ENCODE data around the gene SARM1.

Gene SARM1

DNA sequence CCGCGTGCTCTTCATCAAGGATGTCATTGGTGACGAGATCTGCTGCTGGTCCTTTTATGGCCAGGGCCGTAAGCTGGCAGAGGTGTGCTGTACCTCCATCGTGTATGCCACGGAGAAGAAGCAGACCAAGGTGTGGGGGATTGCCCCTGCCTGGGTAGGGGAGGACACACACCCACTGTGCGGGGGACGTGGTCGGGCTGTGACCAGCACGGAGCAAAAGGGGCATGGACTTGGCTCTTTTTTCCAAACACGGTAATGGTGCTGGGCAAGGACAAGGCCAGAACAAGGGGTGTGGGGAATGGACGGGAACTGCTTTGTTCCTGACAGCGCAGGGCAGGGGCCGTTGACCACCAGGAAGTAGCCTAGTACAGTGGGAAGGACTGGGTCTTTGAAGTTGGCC is 29.2 kb upstream of the SARM1 start:
- DNase-seq, result no peak

- DNase-seq, result no peak
Observed at GRCh38 chr17:28343491-28343932, 28.0 kb upstream of the SARM1 start.

DNA sequence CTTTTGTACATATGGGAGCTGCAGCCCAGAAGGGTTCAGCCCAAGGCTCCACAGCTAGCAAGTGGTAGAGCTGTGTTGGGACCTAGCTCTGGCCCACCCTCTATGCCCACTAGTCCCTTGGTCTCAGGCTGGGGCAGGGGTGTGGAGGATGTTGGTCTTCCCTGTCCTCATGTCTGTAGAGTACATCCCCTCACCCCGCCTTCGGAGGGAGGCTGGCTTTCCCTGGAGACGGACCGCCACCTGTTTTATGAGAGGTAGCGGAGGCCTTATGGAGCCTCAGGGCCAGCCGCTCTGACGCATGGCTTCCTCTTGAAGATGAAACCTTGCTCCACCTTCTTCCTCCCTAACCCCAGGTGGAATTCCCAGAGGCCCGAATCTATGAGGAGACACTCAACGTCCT is 27.5 kb upstream of the SARM1 start:
- DNase-seq, result no peak

GRCh38 chr17:28344435-28344901 is 27.0 kb upstream of the SARM1 start:
- DNase-seq, result no peak

- no peak for DNase-seq
Observed at GRCh38 chr17:28345419-28346198, 25.9 kb upstream of the SARM1 start.

DNA sequence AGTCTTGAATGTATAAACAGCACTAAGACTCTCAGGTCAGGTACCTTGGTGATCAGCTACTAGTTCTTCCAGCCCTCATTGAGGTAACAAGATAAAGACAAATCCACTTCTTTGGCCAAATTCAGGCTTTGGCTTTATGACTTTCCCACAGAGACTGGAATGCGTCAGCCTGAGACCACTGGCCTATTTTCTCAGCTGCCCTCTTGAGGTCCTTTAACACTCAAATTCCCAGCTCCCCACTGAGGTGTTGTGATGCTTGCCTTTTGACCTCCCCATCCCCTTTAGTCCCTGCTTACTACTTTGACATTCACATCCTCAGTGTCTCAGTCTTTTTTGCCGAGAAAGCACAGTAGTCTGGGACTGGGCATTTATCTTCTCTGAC is 25.3 kb upstream of the SARM1 start:
- no peak for DNase-seq

- no peak for DNase-seq
Observed at GRCh38 chr17:28346746-28347246, 24.7 kb upstream of the SARM1 start.

DNA sequence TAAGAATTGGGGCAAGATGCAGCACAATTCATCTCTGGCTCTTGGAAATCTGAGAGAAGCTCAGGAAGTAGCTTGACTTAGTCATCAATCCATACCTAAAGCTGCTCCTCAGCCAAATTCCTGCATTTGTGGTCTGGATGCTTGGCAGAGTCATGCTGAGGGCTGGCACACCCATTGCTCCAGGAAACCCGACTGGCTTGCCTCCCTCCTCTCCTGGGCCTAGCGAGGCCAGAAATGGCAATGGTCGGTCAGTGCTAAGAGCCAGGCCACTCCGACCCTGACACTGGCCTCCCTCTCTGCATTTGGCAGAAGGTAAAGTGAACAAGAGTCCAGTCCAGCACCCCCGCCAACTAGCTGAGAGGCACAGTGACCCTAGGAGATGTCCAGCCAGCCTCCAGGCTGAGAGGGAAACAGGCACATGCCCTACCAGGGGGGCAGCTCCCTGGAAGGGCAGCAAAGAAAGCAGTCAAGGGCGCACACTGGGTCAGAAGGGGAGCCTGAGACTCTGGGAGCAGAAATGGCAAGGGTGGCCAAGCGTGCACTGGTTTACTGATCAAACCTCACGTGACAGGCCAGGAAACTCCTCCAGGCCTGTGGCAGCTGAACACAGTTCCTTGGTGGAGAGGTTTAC is 24.1 kb upstream of the SARM1 start:
- no peak for DNase-seq

DNA sequence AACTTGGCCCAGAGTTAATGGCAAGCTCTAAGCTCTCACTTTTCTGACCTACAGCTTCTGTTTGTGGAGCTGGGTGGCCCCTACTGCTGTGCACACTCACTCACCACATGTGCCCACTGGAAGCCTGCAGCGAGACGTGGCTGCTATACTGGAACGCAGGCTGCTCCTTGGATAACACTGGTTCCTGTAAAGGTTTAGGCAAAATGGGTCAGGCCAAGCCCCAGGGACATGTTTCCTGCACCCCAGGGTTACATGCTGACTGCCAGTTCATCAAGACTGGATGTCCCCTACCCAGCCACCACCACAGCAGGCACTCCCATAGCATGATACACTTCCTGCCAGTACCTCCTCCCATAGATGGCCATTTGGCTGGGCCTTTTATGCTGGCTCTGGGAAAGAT is 22.5 kb upstream of the SARM1 start:
- DNase-seq, result no peak

- DNase-seq, result no peak
Observed at GRCh38 chr17:28350271-28350670, 21.2 kb upstream of the SARM1 start.

DNA sequence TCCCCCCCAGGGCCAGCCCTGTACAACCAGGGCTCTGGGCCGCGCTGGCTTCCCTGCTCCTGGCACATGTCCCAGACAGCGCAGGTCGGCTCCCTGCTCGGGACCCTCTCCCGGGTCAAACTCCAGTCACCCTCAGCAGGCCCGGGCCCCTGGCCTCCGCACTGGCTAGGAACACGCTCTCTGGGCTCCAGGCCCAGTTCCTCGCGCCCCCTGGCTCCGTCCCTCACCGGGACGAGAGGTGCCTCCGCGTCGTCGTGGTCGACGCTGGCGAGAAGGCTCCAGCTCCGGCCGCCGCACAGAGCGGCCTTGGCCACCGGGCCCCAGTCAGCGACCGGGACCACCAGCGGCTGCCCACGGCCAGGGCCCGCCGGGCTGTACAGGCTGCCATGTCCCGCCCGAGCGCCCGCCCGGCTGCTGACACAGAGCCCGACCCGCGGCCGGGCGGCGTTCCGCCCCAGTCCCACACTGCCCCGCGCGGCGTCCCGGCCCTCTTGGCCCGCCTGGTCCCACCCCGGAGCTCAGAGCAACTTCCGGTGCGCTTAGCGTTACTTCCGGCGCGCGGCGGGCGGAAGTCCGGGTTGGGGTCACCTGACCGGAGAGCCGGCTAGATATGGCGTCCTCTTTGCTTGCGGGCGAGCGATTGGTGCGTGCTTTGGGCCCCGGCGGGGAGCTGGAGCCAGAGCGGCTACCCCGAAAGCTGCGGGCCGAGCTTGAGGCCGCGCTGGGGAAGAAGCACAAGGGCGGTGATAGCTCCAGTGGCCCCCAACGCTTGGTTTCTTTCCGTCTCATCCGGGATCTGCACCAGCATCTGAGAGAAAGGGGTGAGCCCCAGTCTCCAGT is 14.2 kb upstream of the SARM1 start, which contains the start of gene POLDIP2:
POLDIP2 (minus strand) TSS at position 467 of the 840 bp plus-strand sequence; CDS start at position 388, 79 bp downstream.
- peak; percentile 73 for DNase-seq

DNA sequence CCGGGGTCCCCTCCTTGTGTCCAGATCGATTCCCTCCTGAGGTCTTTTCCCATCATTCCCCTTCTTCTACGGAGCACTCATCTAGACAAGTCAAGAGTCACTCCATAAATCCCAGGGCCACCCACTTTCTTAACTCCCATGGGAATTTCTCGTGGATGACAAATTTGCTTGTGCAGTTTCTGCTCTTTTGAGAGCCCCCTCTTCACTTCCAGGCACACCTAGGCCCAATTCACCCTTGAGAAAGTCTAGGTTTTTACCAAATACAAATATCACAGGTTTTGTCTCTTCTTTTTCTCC is 13.6 kb upstream of the SARM1 start:
- DNase-seq, result no peak

DNA sequence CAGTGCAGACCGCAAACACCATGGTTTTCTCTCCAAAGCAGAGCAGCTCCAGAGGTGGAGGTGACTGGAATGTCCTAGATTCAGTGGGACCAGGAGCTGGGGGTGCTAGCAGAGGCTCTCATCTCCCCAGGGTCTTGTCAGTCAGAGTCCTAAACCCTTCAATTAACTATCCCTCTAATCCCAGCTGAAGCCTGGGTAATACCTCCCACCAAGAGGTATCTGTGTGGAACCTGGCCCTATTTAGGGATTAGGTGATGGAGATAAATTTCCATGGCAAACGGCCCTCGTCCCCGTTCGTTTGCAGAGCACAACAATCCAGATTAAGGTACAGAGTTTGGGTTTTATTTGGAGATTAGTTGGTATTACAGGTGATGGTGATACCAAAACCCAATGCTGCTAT is 8.3 kb upstream of the SARM1 start:
- DNase-seq, result no peak

GRCh38 chr17:28363776-28364650 is 7.5 kb upstream of the SARM1 start:
- no peak for DNase-seq

DNA sequence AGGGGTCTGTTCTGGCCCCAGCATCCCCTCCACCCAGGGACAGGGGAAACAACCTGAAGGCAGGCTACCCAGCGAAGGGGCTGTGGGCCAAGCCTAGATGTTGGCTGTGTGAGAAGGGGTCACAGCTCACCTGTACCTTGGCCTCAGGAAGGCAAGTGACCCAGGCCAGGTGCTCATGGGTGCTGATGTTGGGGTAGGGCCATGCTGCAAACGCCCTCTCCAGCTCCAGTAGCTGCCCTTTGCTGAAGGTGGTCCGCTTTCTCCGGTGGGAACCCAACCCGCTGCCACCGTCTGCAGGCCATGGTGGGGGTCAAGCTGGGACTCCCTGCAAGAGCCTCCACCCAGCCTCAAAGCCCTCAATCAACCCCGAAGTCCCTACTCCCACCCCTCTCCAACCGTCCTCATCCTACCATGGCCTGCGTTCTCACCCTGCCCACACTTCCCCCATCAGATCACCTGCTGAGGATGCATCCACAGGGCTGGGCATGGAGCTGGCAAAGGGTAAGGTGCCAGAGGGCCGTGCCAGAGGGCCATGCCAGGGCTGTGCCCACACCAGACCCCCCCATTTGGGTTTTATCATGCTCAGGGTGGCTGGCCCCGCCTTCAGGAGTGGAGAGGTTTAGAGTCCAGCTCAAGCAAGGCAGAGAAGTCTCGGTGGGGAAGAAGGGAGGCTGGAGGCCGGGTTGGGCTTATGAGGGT is 6.7 kb upstream of the SARM1 start, which contains the start of gene SEBOX:
SEBOX (minus strand) TSS at position 535 of the 699 bp plus-strand sequence; CDS start at position 487, 48 bp downstream.
- DNase-seq, result no peak

- peak; percentile 44 for DNase-seq
Observed at GRCh38 chr17:28365487-28365886, 6.0 kb upstream of the SARM1 start.

- no peak for DNase-seq
Observed at GRCh38 chr17:28366605-28367004, 4.9 kb upstream of the SARM1 start.

- no peak for DNase-seq
Observed at GRCh38 chr17:28367641-28368305, 3.7 kb upstream of the SARM1 start.

- DNase-seq, result no peak
Observed at GRCh38 chr17:28368306-28368831, 3.1 kb upstream of the SARM1 start.

GRCh38 chr17:28368915-28369683 is 2.4 kb upstream of the SARM1 start:
- no peak for DNase-seq
